IMR-90 (cell line): Measurements from ENCODE around the gene TNIP1. TPM values are rescaled to one million over a fixed set of nuclear protein-coding genes. Genes with fewer than 3 reads are reported as not detected.

ENCODE experiments used
- ATAC-seq: fragments of 200-7000 bp; cut with Tn5 transposase; 2 replicates; pipeline ENCODE4 v1.9.1; 2020; ENCODE audit warnings: low read depth, mild to moderate bottlenecking, moderate library complexity
- BruUV-seq: library from RNA; stranded (reverse); fragments of 400-500 nt; replicated peaks from 2 replicates; lab custom pipeline; 2021; lab: Mats Ljungman, UMichigan
- CTCF ChIA-PET: fragments of 300-600 bp; formaldehyde crosslinking; extraction: SDS; loops from one replicate; lab custom pipeline; 2021; ENCODE audit warnings: antibody characterized with exemption; lab: Yijun Ruan, JAX
- POLR2A ChIA-PET: fragments of 300-600 bp; sonication (Branson Sonifier 250); formaldehyde crosslinking; loops from one replicate; lab custom pipeline; 2022; ENCODE audit warnings: antibody characterized with exemption; ENCODE audit not compliant: unreplicated experiment; lab: Charles Lee
- DNase-seq: peaks from one replicate; pipeline ENCODE4 v3.0.0; 2013
- H2AFZ ChIP-seq: replicated peaks from 2 replicates; pipeline ENCODE3; 2013; ENCODE audit warnings: low read length, mild to moderate bottlenecking; ENCODE audit not compliant: poor library complexity
- H2AK5ac ChIP-seq: 2 replicates; pipeline ENCODE4 v1.6.1; 2013; ENCODE audit warnings: low read depth, low read length, inconsistent platforms
- H2AK9ac ChIP-seq: replicated peaks from 2 replicates; pipeline ENCODE3; 2013; ENCODE audit warnings: mild to moderate bottlenecking, low read depth, low read length, moderate library complexity; ENCODE audit not compliant: poor library complexity
- H2BK120ac ChIP-seq: 2 replicates; pipeline ENCODE4 v1.6.1; 2013; ENCODE audit warnings: low read depth, low read length, inconsistent platforms
- H2BK15ac ChIP-seq: 3 replicates; pipeline ENCODE4 v1.6.1; 2013; ENCODE audit warnings: low read depth, low read length, inconsistent platforms
- H2BK20ac ChIP-seq: 2 replicates; pipeline ENCODE4 v1.6.1; 2013; ENCODE audit warnings: low read depth, mild to moderate bottlenecking, inconsistent platforms, low read length, moderate library complexity
- H2BK5ac ChIP-seq: 2 replicates; pipeline ENCODE4 v1.6.1; 2013; ENCODE audit warnings: mild to moderate bottlenecking, low read depth, low read length, inconsistent platforms; ENCODE audit not compliant: poor library complexity, severe bottlenecking
- H3K14ac ChIP-seq: replicated peaks from 2 replicates; pipeline ENCODE4 v1.6.1; 2013; ENCODE audit warnings: low read depth, low read length, inconsistent platforms
- H3K18ac ChIP-seq: 2 replicates; pipeline ENCODE4 v1.6.1; 2013; ENCODE audit warnings: low read depth, low read length, control low read depth
- H3K23ac ChIP-seq: 2 replicates; pipeline ENCODE4 v1.6.1; 2013; ENCODE audit warnings: low read depth, low read length, inconsistent platforms
- H3K27ac ChIP-seq: 2 replicates; pipeline ENCODE4 v1.5.1; 2013; ENCODE audit warnings: mild to moderate bottlenecking, control low read depth, low read length; ENCODE audit not compliant: insufficient read depth
- H3K27me3 ChIP-seq: 2 replicates; pipeline ENCODE4 v1.6.1; 2013; ENCODE audit warnings: low read length; ENCODE audit not compliant: control insufficient read depth, insufficient read depth
- H3K36me3 ChIP-seq: 2 replicates; pipeline ENCODE4 v1.6.1; 2013; ENCODE audit warnings: low read length, mixed read lengths; ENCODE audit not compliant: control insufficient read depth, insufficient read depth
- H3K4ac ChIP-seq: 2 replicates; pipeline ENCODE4 v1.6.1; 2013; ENCODE audit warnings: low read depth, low read length, inconsistent platforms
- H3K4me1 ChIP-seq: 2 replicates; pipeline ENCODE4 v1.6.1; 2013; ENCODE audit warnings: low read length, mixed read lengths; ENCODE audit not compliant: control insufficient read depth, insufficient read depth
- H3K4me2 ChIP-seq: 2 replicates; pipeline ENCODE4 v1.6.1; 2013; ENCODE audit warnings: low read depth, mild to moderate bottlenecking, control low read depth, low read length, moderate library complexity
- H3K4me3 ChIP-seq: 2 replicates; pipeline ENCODE4 v1.5.1; 2013; ENCODE audit warnings: low read depth, mild to moderate bottlenecking, control low read depth, low read length, moderate library complexity; ENCODE audit not compliant: insufficient read depth
- H3K56ac ChIP-seq: 2 replicates; pipeline ENCODE4 v1.6.1; 2013; ENCODE audit warnings: low read length, inconsistent platforms; ENCODE audit not compliant: insufficient read depth; ENCODE audit errors: extremely low read depth
- H3K79me1 ChIP-seq, 2 experiments: 2 replicates each; pipeline ENCODE4 v1.6.1; 2013; ENCODE audit warnings: low read length in 2 of 2, inconsistent platforms in 1 of 2, low read depth in 1 of 2
- H3K9ac ChIP-seq: 2 replicates; pipeline ENCODE4 v1.6.1; 2013; ENCODE audit warnings: low read depth, low read length, control low read depth
- H3K9me1 ChIP-seq: 2 replicates; pipeline ENCODE4 v1.6.1; 2013; ENCODE audit warnings: low read length, inconsistent platforms; ENCODE audit not compliant: insufficient read depth
- H3K9me3 ChIP-seq: 2 replicates; pipeline ENCODE4 v1.6.1; 2013; ENCODE audit warnings: low read length; ENCODE audit not compliant: control insufficient read depth, insufficient read depth
- H4K20me1 ChIP-seq: 2 replicates; pipeline ENCODE4 v1.6.1; 2013; ENCODE audit warnings: low read length, inconsistent platforms; ENCODE audit not compliant: insufficient read depth
- H4K5ac ChIP-seq: 2 replicates; pipeline ENCODE4 v1.6.1; 2013; ENCODE audit warnings: mild to moderate bottlenecking, low read depth, low read length, control low read depth
- H4K8ac ChIP-seq, 2 experiments: 2 replicates each; pipeline ENCODE4 v1.6.1; 2013; ENCODE audit warnings: low read depth in 2 of 2, low read length in 2 of 2, control low read depth in 1 of 2, inconsistent platforms in 1 of 2
- H4K91ac ChIP-seq: 2 replicates; pipeline ENCODE4 v1.6.1; 2013; ENCODE audit warnings: low read depth, low read length, inconsistent platforms; ENCODE audit not compliant: insufficient read depth
- CEBPB ChIP-seq: IDR thresholded peaks from 2 replicates; pipeline ENCODE4 v1.6.1; 2012; ENCODE audit warnings: low read depth, low read length, improper control_type of control experiment
- CHD1 ChIP-seq: IDR thresholded peaks from 2 replicates; pipeline ENCODE4 v1.6.1; 2012; ENCODE audit warnings: low read depth, low read length, improper control_type of control experiment
- FOS ChIP-seq: fragments of 150-350 bp; IDR thresholded peaks from 2 replicates; pipeline ENCODE4 v1.6.1; 2016; ENCODE audit warnings: low read depth, low read length
- MAZ ChIP-seq: IDR thresholded peaks from 2 replicates; pipeline ENCODE4 v1.6.1; 2012; ENCODE audit warnings: low read depth, mild to moderate bottlenecking, low read length, improper control_type of control experiment, moderate library complexity, borderline replicate concordance
- MXI1 ChIP-seq: IDR thresholded peaks from 2 replicates; pipeline ENCODE4 v1.6.1; 2012; ENCODE audit warnings: low read depth, mild to moderate bottlenecking, low read length, moderate library complexity, borderline replicate concordance
- POLR2A ChIP-seq: IDR thresholded peaks from 2 replicates; pipeline ENCODE4 v1.6.1; 2012; ENCODE audit warnings: mild to moderate bottlenecking, low read depth, low read length
- RAD21 ChIP-seq: IDR thresholded peaks from 2 replicates; pipeline ENCODE4 v1.6.1; 2012; ENCODE audit warnings: low read length, improper control_type of control experiment
- RCOR1 ChIP-seq: IDR thresholded peaks from 2 replicates; pipeline ENCODE4 v1.6.1; 2012; ENCODE audit warnings: mild to moderate bottlenecking, low read length, improper control_type of control experiment; ENCODE audit not compliant: insufficient replicate concordance
- RFX5 ChIP-seq: IDR thresholded peaks from 2 replicates; pipeline ENCODE4 v1.8.0; 2012; ENCODE audit warnings: low read depth, mild to moderate bottlenecking, low read length, moderate library complexity
- SMC3 ChIP-seq: fragments of 150-350 bp; IDR thresholded peaks from 2 replicates; pipeline ENCODE4 v1.6.1; 2016; ENCODE audit warnings: low read depth, mild to moderate bottlenecking, antibody characterized with exemption, low read length, moderate library complexity
- WGBS, 2 experiments: methylation state at CpG; one replicate each; pipeline versions ENCODE4 v1.1.5 to v1.1.7; 2013; ENCODE audit warnings: missing lambda C conversion rate in 2 of 2; ENCODE audit not compliant: insufficient read length in 1 of 2; ENCODE audit errors: extremely low coverage in 2 of 2; 5-methylcytosine and 5-hydroxymethylcytosine counted together
- dilution Hi-C: fragments of 300-500 bp; cut with HindIII; formaldehyde crosslinking; loops from one replicate; pipeline ENCODE4 v1.14.3; 2018; ENCODE audit warnings: low sequenced_read_pairs; ENCODE audit not compliant: unreplicated experiment
- in situ Hi-C: fragments of 300-500 bp; cut with MboI; formaldehyde crosslinking; loops from 3 replicates; pipeline ENCODE4 v1.14.3; 2019; ENCODE audit warnings: low sequenced_read_pairs, inconsistent platforms, mixed read lengths
- intact Hi-C: fragments of 100-400 bp; cut with micrococcal nuclease; formaldehyde crosslinking; loops from 2 replicates; pipeline ENCODE4 v1.10.0; 2022
- polyA plus RNA-seq, 3 experiments: library from polyadenylated mRNA; depleted of rRNA; stranded (reverse); fragments of >200 nt; gene quantifications; 2 replicates each; pipeline ENCODE4 v1.2.3, GENCODE V29; 2012; ENCODE audit warnings: low replicate concordance in 1 of 3
- total RNA-seq: library from RNA; depleted of rRNA; stranded (reverse); fragments of >200 nt; gene quantifications from 2 replicates; pipeline ENCODE4 v1.2.3, GENCODE V29; 2012
- TF ChIP-seq, protein P1 (sequence below): fragments of 150-350 bp; IDR thresholded peaks from 2 replicates; pipeline ENCODE4 v1.6.1; 2016; ENCODE audit warnings: low read depth, mild to moderate bottlenecking, low read length, moderate library complexity, borderline replicate concordance
- TF ChIP-seq, protein P2 (sequence below): fragments of 150-350 bp; IDR thresholded peaks from 2 replicates; pipeline ENCODE4 v1.6.1; 2017; ENCODE audit warnings: mild to moderate bottlenecking, antibody characterized with exemption, low read length, low read depth
- TF ChIP-seq, protein P3 (sequence below): conservative IDR thresholded peaks from 2 replicates; pipeline ENCODE4 v1.5.1; 2012; ENCODE audit warnings: mild to moderate bottlenecking, low read depth, low read length, improper control_type of control experiment

The TNIP1 gene
- total and polyA plus RNA-seq, 2 of the 4 experiments (the other 2 are of a cell fraction) = 63.8 to 92.8 TPM

DNA sequence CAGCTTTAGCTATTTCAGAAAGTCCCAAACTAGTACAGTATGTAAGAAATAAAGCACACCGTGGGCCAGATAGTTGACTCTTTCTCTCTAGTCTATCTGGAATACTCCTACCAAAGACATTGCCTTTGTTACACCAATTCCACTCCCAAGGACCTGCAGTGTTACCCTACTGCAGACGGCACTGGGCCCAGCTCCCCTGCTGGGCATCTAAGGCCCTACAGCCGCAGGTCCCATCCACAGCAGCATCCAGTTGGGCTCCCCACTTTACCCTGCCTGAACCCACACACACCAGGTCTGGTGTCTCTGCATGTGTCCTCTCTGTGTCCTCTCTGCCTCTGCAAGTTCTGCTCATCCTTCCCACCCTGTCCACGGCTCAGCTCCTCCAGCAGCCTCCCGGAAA, 22.5 kb downstream of the TNIP1 start:
- Histone ChIP-seq H4K5ac (no peak overlapping the region), H3K27ac (no peak overlapping the region), H4K91ac (no peak overlapping the region), H3K9me1 (peaks cover 30% of the 10 kb centered on the region), H4K20me1 (peaks cover 6% of the 10 kb centered on the region), H3K9me3 (no peaks in the 10 kb centered on the region), H3K4me1 (peaks cover 15% of the 10 kb centered on the region), H3K23ac (no peak overlapping the region), H2BK120ac (no peak overlapping the region), H3K4me3 (no peak overlapping the region), H3K36me3 (peaks cover 61% of the 10 kb centered on the region), H2AK5ac (no peak overlapping the region), H3K4me2 (no peak overlapping the region), H2BK15ac (no peak overlapping the region), H2BK5ac (no peak overlapping the region), H3K79me1 (peaks cover 32 to 75% of the 10 kb centered on the region in 2 experiments), H3K4ac (no peak overlapping the region), H3K18ac (no peak overlapping the region), H3K14ac (no peak overlapping the region), H3K27me3 (no peaks in the 10 kb centered on the region), H3K9ac (no peak overlapping the region), H2AK9ac (no peak overlapping the region), H2BK20ac (no peak overlapping the region), H4K8ac (no peak overlapping the region), H2AFZ (no peak overlapping the region), H3K56ac (no peak overlapping the region)
- no peak for ATAC-seq
- intact Hi-C loops = no loop called here
- BruUV-seq = no TSS peak
- in situ Hi-C loops = no loop called here
- DNase-seq = no peak
- TF ChIP-seq CHD1 = no peak
- TF ChIP-seq CEBPB = no peak
- no peak for TF ChIP-seq MXI1
- no peak for TF ChIP-seq SMC3
- TF ChIP-seq RFX5 = no peak
- TF ChIP-seq, protein P1, sequence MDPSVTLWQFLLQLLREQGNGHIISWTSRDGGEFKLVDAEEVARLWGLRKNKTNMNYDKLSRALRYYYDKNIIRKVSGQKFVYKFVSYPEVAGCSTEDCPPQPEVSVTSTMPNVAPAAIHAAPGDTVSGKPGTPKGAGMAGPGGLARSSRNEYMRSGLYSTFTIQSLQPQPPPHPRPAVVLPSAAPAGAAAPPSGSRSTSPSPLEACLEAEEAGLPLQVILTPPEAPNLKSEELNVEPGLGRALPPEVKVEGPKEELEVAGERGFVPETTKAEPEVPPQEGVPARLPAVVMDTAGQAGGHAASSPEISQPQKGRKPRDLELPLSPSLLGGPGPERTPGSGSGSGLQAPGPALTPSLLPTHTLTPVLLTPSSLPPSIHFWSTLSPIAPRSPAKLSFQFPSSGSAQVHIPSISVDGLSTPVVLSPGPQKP = no peak
- no peak for TF ChIP-seq FOS
- no peak for TF ChIP-seq POLR2A
- TF ChIP-seq, protein P2, sequence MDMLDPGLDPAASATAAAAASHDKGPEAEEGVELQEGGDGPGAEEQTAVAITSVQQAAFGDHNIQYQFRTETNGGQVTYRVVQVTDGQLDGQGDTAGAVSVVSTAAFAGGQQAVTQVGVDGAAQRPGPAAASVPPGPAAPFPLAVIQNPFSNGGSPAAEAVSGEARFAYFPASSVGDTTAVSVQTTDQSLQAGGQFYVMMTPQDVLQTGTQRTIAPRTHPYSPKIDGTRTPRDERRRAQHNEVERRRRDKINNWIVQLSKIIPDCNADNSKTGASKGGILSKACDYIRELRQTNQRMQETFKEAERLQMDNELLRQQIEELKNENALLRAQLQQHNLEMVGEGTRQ = no peak
- TF ChIP-seq RCOR1 = no peak
- TF ChIP-seq MAZ = no peak
- TF ChIP-seq, protein P3, sequence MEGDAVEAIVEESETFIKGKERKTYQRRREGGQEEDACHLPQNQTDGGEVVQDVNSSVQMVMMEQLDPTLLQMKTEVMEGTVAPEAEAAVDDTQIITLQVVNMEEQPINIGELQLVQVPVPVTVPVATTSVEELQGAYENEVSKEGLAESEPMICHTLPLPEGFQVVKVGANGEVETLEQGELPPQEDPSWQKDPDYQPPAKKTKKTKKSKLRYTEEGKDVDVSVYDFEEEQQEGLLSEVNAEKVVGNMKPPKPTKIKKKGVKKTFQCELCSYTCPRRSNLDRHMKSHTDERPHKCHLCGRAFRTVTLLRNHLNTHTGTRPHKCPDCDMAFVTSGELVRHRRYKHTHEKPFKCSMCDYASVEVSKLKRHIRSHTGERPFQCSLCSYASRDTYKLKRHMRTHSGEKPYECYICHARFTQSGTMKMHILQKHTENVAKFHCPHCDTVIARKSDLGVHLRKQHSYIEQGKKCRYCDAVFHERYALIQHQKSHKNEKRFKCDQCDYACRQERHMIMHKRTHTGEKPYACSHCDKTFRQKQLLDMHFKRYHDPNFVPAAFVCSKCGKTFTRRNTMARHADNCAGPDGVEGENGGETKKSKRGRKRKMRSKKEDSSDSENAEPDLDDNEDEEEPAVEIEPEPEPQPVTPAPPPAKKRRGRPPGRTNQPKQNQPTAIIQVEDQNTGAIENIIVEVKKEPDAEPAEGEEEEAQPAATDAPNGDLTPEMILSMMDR = no peak
- no peak for TF ChIP-seq RAD21
- dilution Hi-C loops = no loop called here
- POLR2A ChIA-PET = interaction anchor here (0.5 kb wide), 1 partner anchor 35 kb away, joined by 3 read pairs; no protein-coding TSS in a partner anchor
- 100% methylated on average over 1 of the region's 5 CpGs; no CpG with 5 or more reads in 1 of the 2 experiments for WGBS, 2 experiments
- CTCF ChIA-PET = interaction anchor here (0.8 to 1.0 kb wide), 2 partner anchors 22 to 50 kb away, joined by 3 to 7 read pairs; no protein-coding TSS in a partner anchor
